H9 (cell line): ENCODE results near the gene EIF4A3. TPM values are rescaled to one million over a fixed set of nuclear protein-coding genes. Genes with fewer than 3 reads are reported as not detected.
A peak's percentile ranks its signal among the peaks of the same experiment; 100 is the strongest.

Experiments used
- DNase-seq: peaks from one replicate; pipeline ENCODE4 v3.0.0-alpha.2; 2017
- H2AFZ ChIP-seq: one replicate; pipeline ENCODE4 v1.6.1; 2013; ENCODE audit warnings: mild to moderate bottlenecking, low read length, control low read depth, moderate library complexity
- H2AK5ac ChIP-seq: 2 replicates; pipeline ENCODE4 v1.6.1; 2013; ENCODE audit warnings: low read length, control low read depth, mixed read lengths; ENCODE audit not compliant: insufficient read length
- H2BK120ac ChIP-seq: one replicate; pipeline ENCODE4 v1.6.1; 2013; ENCODE audit warnings: low read depth, mild to moderate bottlenecking, low read length, control low read depth, inconsistent platforms; ENCODE audit not compliant: poor library complexity, severe bottlenecking
- H2BK12ac ChIP-seq: 2 replicates; pipeline ENCODE4 v1.6.1; 2013; ENCODE audit warnings: low read length, control low read depth, mixed read lengths, low read depth; ENCODE audit not compliant: insufficient read length
- H2BK15ac ChIP-seq: 2 replicates; pipeline ENCODE4 v1.6.1; 2013; ENCODE audit warnings: low read depth, low read length, control low read depth
- H2BK20ac ChIP-seq: one replicate; pipeline ENCODE4 v1.6.1; 2013; ENCODE audit warnings: low read depth, mild to moderate bottlenecking, low read length, control low read depth, inconsistent platforms; ENCODE audit not compliant: poor library complexity, severe bottlenecking
- H2BK5ac ChIP-seq: 2 replicates; pipeline ENCODE4 v1.6.1; 2013; ENCODE audit warnings: low read length, control low read depth, mixed read lengths; ENCODE audit not compliant: insufficient read length
- H3K14ac ChIP-seq: 2 replicates; pipeline ENCODE4 v1.6.1; 2013; ENCODE audit warnings: low read length, control low read depth; ENCODE audit not compliant: insufficient read depth
- H3K18ac ChIP-seq: 2 replicates; pipeline ENCODE4 v1.6.1; 2013; ENCODE audit warnings: low read depth, mild to moderate bottlenecking, mixed read lengths, low read length, control low read depth; ENCODE audit not compliant: insufficient read length
- H3K23ac ChIP-seq: 2 replicates; pipeline ENCODE4 v1.6.1; 2013; ENCODE audit warnings: low read length, control low read depth, mixed read lengths, low read depth; ENCODE audit not compliant: insufficient read length
- H3K23me2 ChIP-seq: 2 replicates; pipeline ENCODE4 v1.6.1; 2013; ENCODE audit warnings: low read depth, mild to moderate bottlenecking, mixed read lengths, low read length, control low read depth; ENCODE audit not compliant: insufficient read length, poor library complexity, severe bottlenecking
- H3K27ac ChIP-seq: 2 replicates; pipeline ENCODE4 v1.5.1; 2013; ENCODE audit warnings: low read length, control low read depth, mixed read lengths, low read depth; ENCODE audit not compliant: insufficient read length
- H3K27me3 ChIP-seq: 2 replicates; pipeline ENCODE4 v1.6.1; 2013; ENCODE audit warnings: low read length, control low read depth, inconsistent platforms; ENCODE audit not compliant: insufficient read depth
- H3K4ac ChIP-seq: 2 replicates; pipeline ENCODE4 v1.6.1; 2013; ENCODE audit warnings: low read depth, mild to moderate bottlenecking, control low read depth, inconsistent platforms, low read length, moderate library complexity
- H3K4me1 ChIP-seq: 2 replicates; pipeline ENCODE4 v1.6.1; 2013; ENCODE audit warnings: low read length, control low read depth, inconsistent platforms; ENCODE audit not compliant: insufficient read depth
- H3K4me2 ChIP-seq: 2 replicates; pipeline ENCODE4 v1.6.1; 2013; ENCODE audit warnings: low read length, control low read depth, mixed read lengths; ENCODE audit not compliant: insufficient read length, insufficient read depth
- H3K56ac ChIP-seq: 2 replicates; pipeline ENCODE4 v1.6.1; 2013; ENCODE audit warnings: low read depth, mild to moderate bottlenecking, mixed read lengths, low read length, control low read depth; ENCODE audit not compliant: insufficient read length
- H3K79me1 ChIP-seq: 2 replicates; pipeline ENCODE4 v1.6.1; 2013; ENCODE audit warnings: low read depth, mild to moderate bottlenecking, moderate library complexity, low read length, control low read depth, inconsistent platforms; ENCODE audit not compliant: insufficient read depth, poor library complexity, severe bottlenecking
- H3K79me2 ChIP-seq: 2 replicates; pipeline ENCODE4 v1.6.1; 2013; ENCODE audit warnings: low read length, control low read depth, inconsistent platforms; ENCODE audit not compliant: insufficient read depth
- H3K9ac ChIP-seq: 2 replicates; pipeline ENCODE4 v1.6.1; 2013; ENCODE audit warnings: low read length, control low read depth, mixed read lengths; ENCODE audit not compliant: insufficient read length; ENCODE audit errors: extremely low read depth
- H3K9me3 ChIP-seq: one replicate; pipeline ENCODE4 v1.6.1; 2013; ENCODE audit warnings: low read depth, low read length, inconsistent platforms; ENCODE audit not compliant: control insufficient read depth
- H3T11ph ChIP-seq: one replicate; pipeline ENCODE4 v1.6.1; 2013; ENCODE audit warnings: mild to moderate bottlenecking, low read length, control low read depth, inconsistent platforms
- H4K20me1 ChIP-seq: one replicate; pipeline ENCODE4 v1.6.1; 2013; ENCODE audit not compliant: control insufficient read depth, insufficient read length, insufficient read depth
- H4K5ac ChIP-seq: 2 replicates; pipeline ENCODE4 v1.6.1; 2013; ENCODE audit warnings: low read depth, mild to moderate bottlenecking, mixed read lengths, low read length, control low read depth; ENCODE audit not compliant: insufficient read length
- H4K8ac ChIP-seq: replicated peaks from 2 replicates; pipeline ENCODE4 v1.6.1; 2013; ENCODE audit warnings: low read length, control low read depth, mixed read lengths, low read depth; ENCODE audit not compliant: insufficient read length
- H4K91ac ChIP-seq: 2 replicates; pipeline ENCODE4 v1.6.1; 2013; ENCODE audit warnings: low read depth, mild to moderate bottlenecking, moderate library complexity, mixed read lengths, low read length, control low read depth; ENCODE audit not compliant: insufficient read length
- H3K27ac Mint-ChIP-seq, 3 experiments: 2 replicates in 2 of 3; 3 replicates in 1 of 3; pipeline ENCODE4 v1.8.0; 2020 to 2021; ENCODE audit warnings: mixed read lengths in 3 of 3, mild to moderate bottlenecking in 1 of 3, moderate library complexity in 1 of 3
- H3K27me3 Mint-ChIP-seq: 2 replicates; pipeline ENCODE4 v1.8.0; 2021; ENCODE audit warnings: low read depth, mild to moderate bottlenecking, moderate library complexity, mixed read lengths
- H3K36me3 Mint-ChIP-seq, 3 experiments: 2 replicates in 2 of 3; 3 replicates in 1 of 3; pipeline ENCODE4 v1.8.0; 2020 to 2021; ENCODE audit warnings: low read depth in 3 of 3, mixed read lengths in 3 of 3; ENCODE audit not compliant: insufficient read depth in 1 of 3
- H3K4me1 Mint-ChIP-seq, 2 experiments: 2 replicates each; pipeline ENCODE4 v1.8.0; 2020; ENCODE audit warnings: mixed read lengths in 2 of 2
- H3K4me3 Mint-ChIP-seq, 2 experiments: 2 replicates in 1 of 2; 3 replicates in 1 of 2; pipeline ENCODE4 v1.8.0; 2020 to 2021; ENCODE audit warnings: mild to moderate bottlenecking in 2 of 2, mixed read lengths in 2 of 2, moderate library complexity in 1 of 2
- H3K9me3 Mint-ChIP-seq, 2 experiments: 2 replicates in 1 of 2; 3 replicates in 1 of 2; pipeline ENCODE4 v1.8.0; 2020; ENCODE audit warnings: mild to moderate bottlenecking in 2 of 2, mixed read lengths in 2 of 2, moderate library complexity in 1 of 2
- CTCF ChIP-seq: fragments of 200-600 bp; sonication (generic); conservative IDR thresholded peaks from 3 replicates; pipeline ENCODE4 v1.8.0; 2021; ENCODE audit warnings: antibody characterized with exemption, mild to moderate bottlenecking
- WGBS: extraction: QIAGEN DNeasy Blood & Tissue Kit; methylation state at CpG from one replicate; pipeline ENCODE4 v1.1.7; 2013; ENCODE audit warnings: missing lambda C conversion rate, low lambda C conversion rate, mixed read lengths; ENCODE audit not compliant: insufficient read length; ENCODE audit errors: extremely low coverage; 5-methylcytosine and 5-hydroxymethylcytosine counted together
- total RNA-seq: library from RNA; stranded (reverse); gene quantifications from 2 replicates; pipeline ENCODE4 v1.2.1, GENCODE V29; 2021

The EIF4A3 gene
- total RNA-seq, 1 experiment from 2014 or later = 162 TPM

DNA sequence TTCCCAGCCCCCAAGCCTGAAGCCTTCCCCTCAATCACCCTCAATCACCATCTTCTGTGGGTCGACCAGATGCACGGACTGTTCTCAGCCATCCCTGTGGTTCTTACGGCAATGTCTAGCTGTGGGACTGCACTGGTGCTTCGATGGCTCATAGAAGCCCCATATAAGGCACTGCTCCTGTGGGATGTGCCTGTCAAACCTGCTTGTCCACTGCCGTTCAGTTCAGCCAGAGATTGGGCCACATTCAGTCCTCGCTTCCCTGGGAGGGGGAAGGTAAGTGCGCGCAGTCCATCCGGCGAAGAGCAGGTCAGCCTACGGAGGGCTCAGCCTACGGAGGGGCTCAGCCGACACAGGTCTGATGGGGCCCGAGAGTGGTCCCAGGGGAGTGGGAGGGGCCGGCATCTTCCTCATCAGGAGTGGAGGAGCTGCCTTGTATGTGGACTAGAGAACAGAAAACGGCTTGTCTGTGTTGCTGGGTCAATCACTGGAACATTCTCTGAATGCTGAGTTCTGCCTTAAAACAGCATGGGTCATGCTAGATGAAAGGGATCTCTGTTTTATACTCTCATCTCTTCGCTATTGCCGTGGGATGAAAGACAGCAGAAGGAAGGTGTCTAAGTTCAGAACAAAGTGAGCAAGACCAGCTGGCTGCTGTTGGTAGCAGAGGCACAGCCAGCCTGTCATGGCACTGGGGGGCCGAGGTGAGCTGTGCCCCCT, 23.0 kb upstream of the EIF4A3 start, which contains the start of gene CARD14:
Gene CARD14, plus strand, starts transcription at position 247 of the 717 bp plus-strand sequence. CDS start 11,409 bp downstream, outside the sequence.
- Histone ChIP-seq H4K5ac (no peak within 1 kb of the TSS), H3K56ac (no peak within 1 kb of the TSS), H2BK20ac (no peak within 1 kb of the TSS), H3K18ac (no peak within 1 kb of the TSS), H3K14ac (no peak within 1 kb of the TSS; the same call in 1 of the 2 replicates), H3K27me3 (no peaks in the 10 kb centered on the region), H2BK15ac (no peak within 1 kb of the TSS), H3K79me1 (no peaks in the 10 kb centered on the region), H3K9ac (no peak within 1 kb of the TSS), H2AFZ (no peak within 1 kb of the TSS), H2BK120ac (no peak within 1 kb of the TSS), H2BK12ac (no peak within 1 kb of the TSS), H3K23ac (no peak within 1 kb of the TSS), H3K4ac (no peak within 1 kb of the TSS), H4K91ac (no peak within 1 kb of the TSS), H3K27ac (no peak within 1 kb of the TSS), H3K23me2 (no peaks in the 10 kb centered on the region), H4K20me1 (no peaks in the 10 kb centered on the region), H2AK5ac (no peak within 1 kb of the TSS), H3K4me1 (no peaks in the 10 kb centered on the region), H3K9me3 (no peaks in the 10 kb centered on the region), H2BK5ac (no peak within 1 kb of the TSS), H4K8ac (no peak within 1 kb of the TSS), H3T11ph (no peak within 1 kb of the TSS), H3K79me2 (no peaks in the 10 kb centered on the region), H3K4me2 (no peak within 1 kb of the TSS)
- H3K36me3 Mint-ChIP-seq = no peaks in the 10 kb centered on the region; a peak in 1 of 7 replicates
- DNase-seq = peak; percentile 28
- H3K9me3 Mint-ChIP-seq = no peaks in the 10 kb centered on the region; a peak in 1 of 5 replicates
- peaks cover 26% of the 10 kb centered on the region for H3K27me3 Mint-ChIP-seq
- H3K4me1 Mint-ChIP-seq = peaks cover 8 to 20% of the 10 kb centered on the region in 2 experiments
- no CpG with 5 or more reads among the region's 19 CpGs for WGBS
- H3K27ac Mint-ChIP-seq = no peak within 1 kb of the TSS
- no peak for TF ChIP-seq CTCF
- H3K4me3 Mint-ChIP-seq = no peak within 1 kb of the TSS
